HG03280 (cell line): ENCODE measurements around the gene CHPF.

ENCODE experiments used
- ATAC-seq: cut with Tn5 transposase; IDR thresholded peaks from one replicate; pipeline ENCODE4 v1.9.1; 2021; ENCODE audit warnings: mild to moderate bottlenecking, moderate library complexity; ENCODE audit not compliant: unreplicated experiment

The CHPF gene

GRCh38 chr2:219514836-219515235 lies 28.8 kb downstream of the CHPF start:
- ATAC-seq = no peak

DNA sequence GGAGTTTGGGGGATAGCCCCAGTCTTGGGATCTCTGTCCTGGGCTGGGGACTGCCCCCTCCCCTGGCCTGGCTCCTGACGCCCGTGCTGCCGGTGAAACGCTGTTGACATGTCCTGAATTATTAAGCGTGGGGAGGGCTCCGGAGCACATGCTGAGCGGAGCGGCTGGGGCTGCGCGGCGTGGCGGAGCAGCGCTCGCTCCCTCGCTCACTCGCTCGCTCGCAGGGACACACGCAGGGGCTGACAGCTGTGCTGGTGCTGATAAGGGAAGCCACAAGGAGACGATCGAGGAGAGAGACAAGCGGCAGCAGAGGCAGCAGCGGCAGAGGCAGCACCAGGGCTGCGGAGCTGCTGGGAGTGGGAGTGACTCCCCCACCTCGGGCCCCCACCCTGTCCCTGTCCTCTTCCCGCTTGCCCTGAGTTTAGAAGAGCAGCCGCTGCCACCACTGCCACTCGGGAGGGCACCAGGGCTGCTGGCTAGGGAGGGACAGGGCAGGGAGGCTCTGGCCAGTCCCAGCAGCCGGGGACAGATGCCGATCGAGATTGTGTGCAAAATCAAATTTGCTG lies 29.3 kb downstream of the CHPF start, which contains the start of gene ASIC4:
Gene ASIC4, plus strand, starts transcription at position 287 of the 566 bp plus-strand sequence. Its CDS starts 243 bp downstream, at position 530.
- ATAC-seq = no peak

GRCh38 chr2:219513787-219514186 lies 29.8 kb downstream of the CHPF start:
- ATAC-seq = no peak

- no peak for ATAC-seq
Measured at GRCh38 chr2:219512524-219513216, 30.9 kb downstream of the CHPF start.

- no peak for ATAC-seq
Measured at GRCh38 chr2:219511547-219512325, 31.9 kb downstream of the CHPF start.

DNA sequence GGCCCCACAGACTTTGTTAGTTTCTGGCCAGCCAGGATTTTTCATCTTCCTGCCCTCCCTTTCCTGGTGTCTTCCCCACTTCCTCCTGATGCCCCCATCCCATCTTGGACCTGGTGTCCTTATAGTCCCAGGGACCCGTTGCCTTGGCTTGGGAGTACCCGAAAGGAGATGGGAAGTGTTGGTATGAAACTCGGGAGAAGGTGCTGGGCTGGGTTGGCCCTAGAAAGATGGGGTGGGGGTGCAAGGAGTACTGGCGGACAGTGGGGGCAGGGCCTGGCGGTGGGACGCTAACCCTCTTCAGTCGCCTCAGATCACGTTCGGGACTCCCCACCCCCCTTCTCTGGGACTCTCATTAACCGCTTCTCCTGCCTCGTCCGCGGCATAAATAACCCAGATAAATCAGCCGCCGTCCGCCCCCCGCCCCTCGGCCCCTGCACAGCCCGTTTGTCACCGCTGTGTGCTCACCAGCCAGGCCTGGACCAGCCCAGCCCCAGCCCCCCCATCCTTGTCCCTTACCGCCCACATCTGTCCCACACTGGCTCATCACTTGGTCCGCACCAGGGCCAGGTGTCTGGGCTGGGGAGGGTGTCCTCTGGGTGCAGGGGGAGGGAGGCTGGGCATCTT lies 33.0 kb downstream of the CHPF start:
- no peak for ATAC-seq

GRCh38 chr2:219509780-219510511 lies 33.7 kb downstream of the CHPF start:
- peak; percentile 63 for ATAC-seq

DNA sequence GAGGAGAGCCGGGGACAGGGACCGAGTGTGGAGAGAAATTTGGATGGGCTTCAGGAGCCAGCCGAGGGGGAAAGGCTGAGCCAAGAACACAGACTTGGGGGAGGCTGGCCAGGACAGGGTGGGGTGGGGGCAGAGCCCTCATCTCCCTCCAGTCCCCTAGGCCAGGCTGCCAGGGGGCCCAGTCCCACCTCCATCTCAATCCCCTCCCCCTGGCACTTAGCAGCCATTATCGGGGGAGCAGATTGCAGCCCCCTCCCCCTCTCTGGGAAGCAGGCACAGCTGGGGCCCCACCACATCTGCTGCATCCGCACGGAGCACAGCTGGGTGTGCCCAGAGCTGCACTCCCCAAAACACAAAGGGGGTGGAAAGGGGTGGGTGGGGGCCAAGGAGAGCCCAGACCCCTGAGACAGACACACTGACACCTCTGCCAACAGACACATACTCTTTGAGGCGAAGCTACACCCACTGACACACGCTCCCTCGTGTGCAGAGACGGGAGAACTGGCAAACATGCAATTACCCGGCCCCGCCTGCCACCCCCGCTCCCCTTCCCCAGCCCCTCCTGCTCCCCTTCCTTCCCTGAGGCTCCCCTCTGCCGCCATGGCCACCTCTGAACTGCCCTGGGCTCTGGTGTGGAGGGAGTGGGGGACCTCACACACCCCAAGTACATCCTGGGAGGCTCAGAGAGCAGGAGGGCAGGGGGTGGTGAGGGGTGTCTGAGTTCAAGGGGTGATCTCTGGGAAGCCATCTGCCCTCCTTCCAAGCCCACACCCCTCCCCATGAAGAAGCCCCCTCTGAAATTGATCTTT lies 34.4 kb downstream of the CHPF start:
- ATAC-seq = peak; percentile 17

DNA sequence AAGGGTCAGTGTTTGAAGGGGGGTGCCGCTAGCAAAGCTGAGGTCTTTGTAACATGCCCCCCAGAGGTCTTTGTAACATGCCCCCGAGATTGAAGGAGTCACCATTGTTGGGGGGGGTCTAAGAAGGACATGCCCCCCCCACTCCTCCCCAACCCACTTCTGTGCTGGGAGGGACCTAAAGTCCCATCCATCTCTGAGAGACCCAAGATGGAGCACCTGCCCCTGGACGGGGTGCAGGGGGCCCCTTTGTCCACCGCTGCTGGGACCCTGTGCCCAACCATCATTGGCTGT lies 35.2 kb downstream of the CHPF start:
- no peak for ATAC-seq

GRCh38 chr2:219507581-219508443 lies 35.8 kb downstream of the CHPF start:
- ATAC-seq = no peak

- ATAC-seq = no peak
Measured at GRCh38 chr2:219506802-219507526, 36.6 kb downstream of the CHPF start.

DNA sequence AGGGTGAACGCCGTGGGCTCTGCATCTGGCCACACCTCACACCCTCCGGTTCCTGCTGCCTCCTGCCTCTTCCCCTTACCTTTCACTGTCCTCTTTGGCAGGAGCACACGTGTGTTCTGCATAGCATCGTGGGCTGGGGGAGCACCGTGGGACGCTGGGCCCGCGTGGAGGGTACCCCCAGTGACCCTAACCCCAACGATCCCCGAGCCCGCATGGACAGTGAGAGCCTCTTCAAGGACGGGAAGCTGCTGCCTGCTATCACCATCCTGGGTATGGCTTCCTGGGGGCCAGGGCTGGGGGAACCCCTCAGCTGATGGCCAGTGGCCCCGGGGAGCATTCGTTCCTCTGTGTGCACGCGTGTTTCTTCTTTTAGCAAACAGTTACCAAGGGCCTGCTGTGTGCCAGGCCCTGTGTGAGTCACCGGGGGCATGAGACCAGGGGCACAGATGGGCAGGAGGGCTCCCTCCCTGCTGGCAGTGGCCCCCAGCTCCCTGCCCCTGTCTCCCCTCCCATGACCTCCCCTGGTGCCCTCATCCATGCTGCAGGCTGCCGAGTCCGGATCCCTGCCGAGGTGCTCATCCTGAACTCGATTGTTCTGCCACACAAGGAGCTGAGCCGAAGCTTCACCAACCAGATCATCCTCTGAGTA lies 37.3 kb downstream of the CHPF start:
- ATAC-seq = no peak

DNA sequence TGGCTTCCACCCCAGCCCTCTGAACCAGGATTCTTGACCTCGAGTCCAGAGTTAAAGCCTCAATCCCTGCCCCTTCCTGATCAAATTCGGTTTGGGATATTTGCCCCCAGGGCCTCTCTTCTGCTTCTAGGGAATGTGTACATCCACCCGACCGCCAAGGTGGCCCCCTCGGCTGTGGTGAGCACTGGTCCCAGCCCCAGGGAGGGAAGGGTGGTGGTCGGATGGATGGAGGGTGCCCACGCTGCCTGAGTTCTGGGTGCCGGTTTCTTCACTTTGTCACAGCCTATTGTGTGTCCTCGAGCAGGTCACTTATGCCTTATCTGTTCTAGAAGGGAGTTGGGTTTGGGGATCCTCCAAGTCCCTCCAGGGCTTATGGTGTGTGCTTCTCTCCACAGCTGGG lies 38.0 kb downstream of the CHPF start:
- no peak for ATAC-seq

DNA sequence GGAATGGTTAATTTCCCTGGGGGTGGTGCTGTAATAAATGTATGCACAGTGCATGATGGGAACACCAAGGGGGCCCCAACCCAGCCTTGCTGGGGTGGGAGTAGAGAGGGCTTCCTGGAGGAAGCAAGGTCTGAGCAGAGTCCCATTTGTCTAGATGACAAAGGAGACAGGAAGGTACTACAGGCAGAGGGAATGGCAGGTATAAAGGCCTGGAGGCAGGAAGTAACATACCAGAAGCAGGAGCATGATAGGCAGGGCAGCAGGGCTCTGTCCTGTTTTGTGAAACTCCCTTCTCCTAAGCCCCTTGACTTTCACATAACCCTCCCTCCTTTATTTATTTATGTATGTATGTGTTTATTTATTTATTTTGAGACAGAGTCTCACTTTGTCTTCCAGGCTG lies 41.0 kb downstream of the CHPF start:
- ATAC-seq = no peak

DNA sequence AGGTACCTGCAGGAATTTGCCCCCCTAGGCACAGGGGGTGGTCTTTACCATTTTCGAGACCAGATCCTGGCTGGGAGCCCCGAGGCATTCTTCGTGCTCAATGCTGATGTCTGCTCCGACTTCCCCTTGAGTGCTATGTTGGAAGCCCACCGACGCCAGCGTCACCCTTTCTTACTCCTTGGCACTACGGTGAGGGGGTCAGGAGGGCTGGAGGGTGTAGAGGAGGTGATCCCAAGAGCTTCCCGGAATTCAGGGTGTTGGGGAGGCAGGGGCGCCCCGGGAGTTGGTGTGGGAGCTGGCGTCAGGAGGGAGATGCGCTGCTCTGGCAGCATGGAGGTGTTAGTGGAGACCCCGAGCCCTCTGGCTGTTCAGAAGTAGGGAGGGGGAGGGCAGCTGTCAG lies 41.8 kb downstream of the CHPF start:
- no peak for ATAC-seq

DNA sequence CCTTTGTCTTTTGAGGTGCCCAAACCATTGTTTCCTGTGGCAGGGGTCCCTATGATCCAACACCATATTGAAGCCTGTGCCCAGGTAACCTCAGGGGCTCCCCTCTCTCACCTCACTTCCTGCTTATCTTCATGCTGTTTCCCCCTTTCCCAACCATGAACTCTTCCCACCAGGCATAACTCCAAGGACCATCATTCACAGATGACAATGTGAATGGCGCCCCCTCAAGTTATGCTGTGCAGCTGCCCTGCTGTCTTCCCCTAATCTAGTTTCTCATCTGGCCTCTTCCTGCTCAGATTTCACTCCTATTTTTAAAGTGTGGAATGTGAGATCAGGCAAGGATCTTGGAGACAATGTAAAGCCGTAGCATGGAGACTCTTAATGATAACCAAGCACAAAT lies 43.5 kb downstream of the CHPF start:
- no peak for ATAC-seq

GRCh38 chr2:219499555-219499954 lies 44.1 kb downstream of the CHPF start:
- no peak for ATAC-seq

- ATAC-seq = no peak
Measured at GRCh38 chr2:219499058-219499307, 44.6 kb downstream of the CHPF start.
